Stomach smooth muscle (tissue), 2 donors: ENCODE data around the gene TYR.
"Not testable (repeated sequence)": the region's sequence is repeated elsewhere in the genome, so short reads cannot be mapped to it uniquely, and the experiment has no call there.

ENCODE experiments used
- H3K27ac ChIP-seq: one replicate; pipeline ENCODE4 v1.7.0; 2013; ENCODE audit warnings: mild to moderate bottlenecking, low read length, inconsistent platforms
- H3K27me3 ChIP-seq, 2 donors: one replicate each; pipeline ENCODE4 v1.7.0; 2013; ENCODE audit warnings: low read length in 2 of 2; ENCODE audit not compliant: insufficient read depth in 2 of 2, control insufficient read depth in 1 of 2
- H3K36me3 ChIP-seq, 2 donors: one replicate each; pipeline ENCODE4 v1.7.0; 2013; ENCODE audit warnings: low read length in 2 of 2; ENCODE audit not compliant: control insufficient read depth in 2 of 2, insufficient read depth in 2 of 2
- H3K4me1 ChIP-seq: one replicate; pipeline ENCODE4 v1.7.0; 2013; ENCODE audit warnings: low read length; ENCODE audit not compliant: control insufficient read depth, insufficient read depth
- H3K4me3 ChIP-seq, 2 donors: one replicate each; pipeline ENCODE4 v1.7.0; 2013; ENCODE audit warnings: low read length in 2 of 2
- H3K9ac ChIP-seq, 2 donors: one replicate each; pipeline ENCODE4 v1.7.0; 2013; ENCODE audit warnings: low read length in 2 of 2, mild to moderate bottlenecking in 1 of 2
- H3K9me3 ChIP-seq, 2 donors: one replicate each; pipeline ENCODE4 v1.7.0; 2013; ENCODE audit warnings: low read length in 2 of 2; ENCODE audit not compliant: control insufficient read depth in 2 of 2
- donor health status: healthy.
- donor health status: Pancreatic carcinoma.

Gene TYR

GRCh38 chr11:89308272-89308671, 130.6 kb downstream of the TYR start:
- H3K27me3 ChIP-seq, H3K27ac ChIP-seq, H3K9ac ChIP-seq, H3K4me3 ChIP-seq, H3K9me3 ChIP-seq, H3K4me1 ChIP-seq, H3K36me3 ChIP-seq: not testable (repeated sequence)

- H3K4me3 ChIP-seq, H3K36me3 ChIP-seq, H3K27ac ChIP-seq, H3K4me1 ChIP-seq, H3K9ac ChIP-seq, H3K9me3 ChIP-seq, H3K27me3 ChIP-seq: not testable (repeated sequence)
Measured at GRCh38 chr11:89309321-89309985, 131.8 kb downstream of the TYR start.

GRCh38 chr11:89310607-89311006, 132.9 kb downstream of the TYR start:
- H3K27me3 ChIP-seq, H3K9ac ChIP-seq, H3K36me3 ChIP-seq, H3K27ac ChIP-seq, H3K4me3 ChIP-seq, H3K9me3 ChIP-seq, H3K4me1 ChIP-seq: not testable (repeated sequence)

GRCh38 chr11:89321401-89321800, 143.7 kb downstream of the TYR start:
- no peak overlapping the region for H3K9ac ChIP-seq
- H3K27ac ChIP-seq: no peak overlapping the region
- no peaks in the 10 kb centered on the region for H3K4me1 ChIP-seq
- H3K27me3 ChIP-seq: no peaks in the 10 kb centered on the region
- no peak overlapping the region for H3K4me3 ChIP-seq
- H3K36me3 ChIP-seq: no peaks in the 10 kb centered on the region
- H3K9me3 ChIP-seq: no peaks in the 10 kb centered on the region

- H3K36me3 ChIP-seq: no peaks in the 10 kb centered on the region
- no peak overlapping the region for H3K4me3 ChIP-seq
- H3K4me1 ChIP-seq: no peaks in the 10 kb centered on the region
- no peak overlapping the region for H3K9ac ChIP-seq
- no peaks in the 10 kb centered on the region for H3K9me3 ChIP-seq
- no peaks in the 10 kb centered on the region for H3K27me3 ChIP-seq
- no peak overlapping the region for H3K27ac ChIP-seq
Measured at GRCh38 chr11:89327885-89328284, 150.2 kb downstream of the TYR start.

GRCh38 chr11:89331940-89332339, 154.3 kb downstream of the TYR start:
- H3K27ac ChIP-seq, H3K4me1 ChIP-seq, H3K27me3 ChIP-seq, H3K9ac ChIP-seq, H3K4me3 ChIP-seq, H3K36me3 ChIP-seq, H3K9me3 ChIP-seq: not testable (repeated sequence)

GRCh38 chr11:89333704-89334103, 156.0 kb downstream of the TYR start:
- not testable (repeated sequence) for H3K4me3 ChIP-seq, H3K4me1 ChIP-seq, H3K9me3 ChIP-seq, H3K27me3 ChIP-seq, H3K9ac ChIP-seq, H3K27ac ChIP-seq, H3K36me3 ChIP-seq

- not testable (repeated sequence) for H3K4me3 ChIP-seq, H3K36me3 ChIP-seq, H3K9me3 ChIP-seq, H3K27me3 ChIP-seq, H3K9ac ChIP-seq, H3K4me1 ChIP-seq, H3K27ac ChIP-seq
Measured at GRCh38 chr11:89337100-89337650, 159.5 kb downstream of the TYR start.

GRCh38 chr11:89338073-89338472, 160.4 kb downstream of the TYR start:
- H3K36me3 ChIP-seq, H3K9ac ChIP-seq, H3K9me3 ChIP-seq: not testable (repeated sequence)

GRCh38 chr11:89340450-89340849, 162.8 kb downstream of the TYR start:
- not testable (repeated sequence) for H3K9ac ChIP-seq, H3K4me3 ChIP-seq, H3K27me3 ChIP-seq, H3K4me1 ChIP-seq, H3K36me3 ChIP-seq, H3K27ac ChIP-seq, H3K9me3 ChIP-seq

More at GRCh38 chr11:89338073-89338472, 160.4 kb downstream of the TYR start:
- H3K4me3 ChIP-seq, H3K27me3 ChIP-seq, H3K27ac ChIP-seq, H3K4me1 ChIP-seq: not testable (repeated sequence)

GRCh38 chr11:89342880-89343572, 165.4 kb downstream of the TYR start:
- not testable (repeated sequence) for H3K4me1 ChIP-seq, H3K4me3 ChIP-seq, H3K27ac ChIP-seq, H3K9ac ChIP-seq, H3K9me3 ChIP-seq, H3K36me3 ChIP-seq, H3K27me3 ChIP-seq
